NCI-H510A treated with DMSO at 0.1 percent for 48 hours (cell line): ENCODE data around the gene GH1.
"Not testable (repeated sequence)": the region's sequence is repeated elsewhere in the genome, so short reads cannot be mapped to it uniquely, and the experiment has no call there.

Source experiments
- DNase-seq: peaks from one replicate; lab custom pipeline; 2025; lab: John Stamatoyannopoulos, UW

GH1 gene

DNA sequence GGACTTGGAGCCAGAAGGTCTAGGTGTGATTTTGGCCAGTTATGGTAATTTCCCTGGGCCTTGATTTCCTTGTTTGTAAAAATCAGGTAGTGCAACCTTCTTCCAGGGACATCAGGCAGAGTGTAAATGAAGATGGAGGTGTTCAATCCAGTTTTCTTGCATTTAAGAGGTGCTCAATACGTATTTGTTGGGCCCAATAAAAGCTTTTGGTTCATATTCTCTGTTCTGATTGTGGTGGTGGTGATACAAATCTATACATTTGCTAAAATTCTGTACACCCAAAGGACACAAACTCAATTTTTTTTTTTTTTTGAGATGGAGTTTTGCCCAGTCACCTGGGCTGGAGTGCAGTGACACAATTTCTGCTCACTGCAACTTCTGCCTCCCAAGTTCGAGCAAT, 7.5 kb upstream of the GH1 start:
- no peak for DNase-seq

DNA sequence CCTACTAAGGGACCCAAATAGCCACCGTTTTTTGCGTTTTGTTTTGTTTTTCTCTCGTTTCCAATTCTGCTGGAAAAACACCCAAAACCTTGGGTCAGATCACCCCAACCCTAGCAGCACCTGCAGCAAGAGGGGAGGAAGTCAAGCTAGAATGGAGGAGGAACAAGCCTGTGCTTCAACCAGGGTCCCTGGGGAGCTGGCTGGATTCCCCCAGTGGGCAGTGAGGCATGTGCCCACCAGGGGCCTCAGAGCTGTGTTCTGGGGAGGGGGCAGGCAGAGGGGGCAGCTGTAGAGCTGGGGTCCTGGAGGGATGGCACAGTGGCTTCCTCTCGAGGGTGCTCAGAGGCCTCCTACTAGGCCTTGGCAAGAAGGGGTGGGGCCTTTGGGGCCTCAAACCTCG, 7.0 kb upstream of the GH1 start:
- no peak for DNase-seq

- not testable (repeated sequence) for DNase-seq
These were observed 3.8 kb upstream of the GH1 start for GRCh38 chr17:63922402-63922801.

- DNase-seq, result not testable (repeated sequence)
These were observed 2.1 kb upstream of the GH1 start for GRCh38 chr17:63920779-63921178.

DNA sequence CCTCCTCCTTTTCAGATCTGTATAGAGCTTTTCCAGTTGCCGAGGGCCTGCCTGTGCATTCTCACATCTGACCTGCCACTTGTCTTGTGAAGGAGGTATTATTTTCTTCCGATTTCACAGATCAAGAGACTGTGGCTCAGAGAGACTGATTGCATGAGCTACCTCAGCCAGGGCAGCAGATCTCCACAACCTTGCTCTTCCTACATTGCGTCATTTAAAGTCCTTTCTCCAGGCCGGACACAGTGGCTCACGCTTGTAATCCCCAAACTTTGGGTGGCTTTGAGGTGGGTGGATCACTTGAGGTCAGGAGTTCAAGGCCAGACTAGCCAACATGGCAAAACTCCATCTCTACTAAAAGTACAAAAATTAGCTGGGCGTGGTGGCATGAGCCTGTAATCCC, 1.4 kb upstream of the GH1 start:
- not testable (repeated sequence) for DNase-seq

- DNase-seq, result peak; percentile 68
These were observed 678 bp upstream of the GH1 start for GRCh38 chr17:63919311-63919723.

DNA sequence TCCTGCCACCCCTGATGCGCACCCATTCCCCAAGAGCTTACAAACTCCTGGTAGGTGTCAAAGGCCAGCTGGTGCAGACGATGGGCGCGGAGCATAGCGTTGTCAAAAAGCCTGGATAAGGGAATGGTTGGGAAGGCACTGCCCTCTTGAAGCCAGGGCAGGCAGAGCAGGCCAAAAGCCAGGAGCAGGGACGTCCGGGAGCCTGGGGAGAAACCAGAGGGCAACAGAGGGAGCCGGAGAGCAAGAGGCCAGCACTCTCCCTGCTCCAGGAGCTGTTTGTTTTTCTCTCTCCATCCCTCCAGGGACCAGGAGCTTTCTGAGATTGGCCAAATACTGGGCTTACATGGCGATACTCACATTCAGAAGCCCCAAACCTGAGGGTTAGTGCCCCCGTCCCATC, 334 bp downstream of the GH1 start:
- DNase-seq, result no peak

DNA sequence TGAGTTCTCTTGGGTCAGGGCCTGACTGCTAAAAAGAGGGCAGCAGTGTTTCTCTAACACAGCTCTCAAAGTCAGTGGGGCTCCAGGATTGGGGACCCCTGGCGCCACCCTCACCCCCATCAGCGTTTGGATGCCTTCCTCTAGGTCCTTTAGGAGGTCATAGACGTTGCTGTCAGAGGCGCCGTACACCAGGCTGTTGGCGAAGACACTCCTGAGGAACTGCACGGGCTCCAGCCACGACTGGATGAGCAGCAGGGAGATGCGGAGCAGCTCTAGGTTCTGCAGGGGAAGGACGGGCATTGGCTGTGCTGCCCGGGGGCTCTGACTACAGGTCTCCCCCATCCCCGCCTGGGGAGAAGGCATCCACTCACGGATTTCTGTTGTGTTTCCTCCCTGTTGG, 993 bp downstream of the GH1 start:
- DNase-seq, result no peak

- not testable (repeated sequence) for DNase-seq
These were observed 1.4 kb downstream of the GH1 start for GRCh38 chr17:63917206-63917605.

- DNase-seq, result no peak
These were observed 2.0 kb downstream of the GH1 start for GRCh38 chr17:63916566-63917185.

- DNase-seq, result not testable (repeated sequence)
These were observed 2.9 kb downstream of the GH1 start for GRCh38 chr17:63915753-63916152.

- DNase-seq, result no peak
These were observed 4.2 kb downstream of the GH1 start for GRCh38 chr17:63914471-63914870.

DNA sequence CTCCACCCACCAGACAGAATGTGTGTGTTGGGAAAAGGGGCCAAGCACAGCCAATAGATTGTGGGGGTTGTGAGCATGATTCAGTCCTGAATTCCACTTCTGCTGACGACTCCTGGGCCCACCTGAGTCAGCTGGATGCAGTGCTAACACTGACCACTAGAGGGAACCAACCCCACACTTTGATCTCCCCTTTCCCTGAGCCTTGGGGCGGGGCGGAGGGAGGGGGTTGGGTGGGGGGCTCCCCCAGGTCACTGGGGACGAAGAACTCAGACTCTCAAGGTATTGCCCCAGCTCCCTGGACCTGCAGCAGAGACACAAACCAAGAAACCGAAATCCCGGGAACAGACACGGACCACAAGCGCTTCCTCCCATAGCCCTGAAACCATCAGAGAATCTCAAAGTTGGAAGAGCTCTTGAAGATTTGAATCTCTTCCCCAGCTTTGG, 7.0 kb downstream of the GH1 start:
- DNase-seq, result peak; percentile 50

DNA sequence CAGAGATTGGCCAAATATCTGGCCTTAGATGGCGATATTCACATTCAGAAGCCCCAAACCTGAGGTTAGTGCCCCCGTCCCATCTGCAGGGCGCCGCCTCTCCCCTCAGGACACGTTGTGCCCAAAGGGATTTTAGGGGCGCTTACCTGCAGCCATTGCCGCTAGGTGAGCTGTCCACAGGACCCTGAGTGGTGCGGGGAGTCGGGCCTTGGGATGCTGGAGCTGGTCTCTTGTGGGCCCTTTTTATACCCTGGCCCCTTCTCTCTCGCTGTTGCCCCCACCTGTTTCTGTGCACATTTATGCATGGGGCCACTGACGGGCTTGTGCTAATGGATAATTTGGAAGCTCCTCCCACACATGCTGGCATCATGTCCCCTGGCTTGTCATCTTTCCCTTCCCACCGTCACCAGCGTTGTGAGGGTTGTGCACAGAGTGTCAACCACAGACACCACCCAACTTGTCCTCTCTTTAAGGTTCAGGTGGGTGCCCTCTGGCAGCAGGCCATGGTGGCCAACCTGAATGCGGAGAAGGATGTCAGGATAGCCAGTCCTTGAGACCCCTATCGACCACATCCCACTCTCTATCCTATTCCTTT, 7.5 kb downstream of the GH1 start, which contains the start of gene CSHL1:
TSS of gene CSHL1 (minus strand) at position 218 of the 595 bp plus-strand sequence. CDS start at position 156, 62 bp downstream.
- DNase-seq, result no peak

- DNase-seq, result no peak
These were observed 8.5 kb downstream of the GH1 start for GRCh38 chr17:63910096-63910495.

DNA sequence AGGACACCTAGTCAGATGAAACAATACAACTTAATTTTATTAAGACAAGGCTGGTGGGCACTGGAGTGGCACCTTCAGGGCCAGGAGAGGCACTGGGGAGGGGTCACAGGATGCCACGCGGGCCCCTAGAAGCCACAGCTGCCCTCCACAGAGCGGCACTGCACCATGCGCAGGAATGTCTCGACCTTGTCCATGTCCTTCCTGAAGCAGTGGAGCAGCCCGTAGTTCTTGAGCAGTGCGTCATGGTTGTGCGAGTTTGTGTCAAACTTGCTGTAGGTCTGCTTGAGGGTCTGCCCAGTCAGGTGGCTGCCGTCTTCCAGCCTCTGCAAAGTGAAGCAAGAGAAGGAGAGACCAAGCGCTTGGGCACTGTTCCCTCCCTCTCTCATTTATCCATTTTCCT, 9.1 kb downstream of the GH1 start:
- not testable (repeated sequence) for DNase-seq

DNA sequence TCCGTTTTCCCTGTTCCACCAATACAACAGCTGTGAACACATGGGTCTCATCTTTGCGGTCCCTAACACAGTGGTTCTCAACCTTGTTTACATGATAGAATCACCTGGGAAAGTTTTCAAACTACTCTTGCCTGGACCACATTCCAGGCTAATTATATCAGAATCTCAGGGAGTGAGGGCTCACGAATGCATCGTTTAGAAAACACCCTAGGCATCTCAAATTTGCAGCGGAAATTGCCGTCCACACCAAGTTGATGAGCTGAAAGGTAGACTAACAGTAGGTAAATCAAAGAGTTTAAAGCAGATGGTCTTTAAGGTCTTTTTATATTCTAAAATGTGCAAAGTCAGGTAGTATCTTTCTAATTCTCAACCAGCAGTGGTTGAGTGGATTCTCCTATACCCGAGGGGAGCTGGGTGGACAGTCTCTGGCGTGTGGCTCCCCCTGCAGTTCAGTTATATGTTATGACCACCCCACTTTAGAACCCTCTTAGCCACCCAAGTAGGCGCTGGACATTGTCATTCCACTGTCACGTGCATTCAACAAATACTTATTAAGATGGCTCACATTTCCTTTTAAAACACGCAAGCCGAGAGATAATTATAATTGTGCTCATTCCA, 11.4 kb downstream of the GH1 start:
- DNase-seq, result peak; percentile 50

GRCh38 chr17:63904796-63905195, 13.8 kb downstream of the GH1 start:
- not testable (repeated sequence) for DNase-seq

GRCh38 chr17:63903787-63904201, 14.8 kb downstream of the GH1 start:
- peak; percentile 34 for DNase-seq

- DNase-seq, result not testable (repeated sequence)
These were observed 16.7 kb downstream of the GH1 start for GRCh38 chr17:63901971-63902370.

DNA sequence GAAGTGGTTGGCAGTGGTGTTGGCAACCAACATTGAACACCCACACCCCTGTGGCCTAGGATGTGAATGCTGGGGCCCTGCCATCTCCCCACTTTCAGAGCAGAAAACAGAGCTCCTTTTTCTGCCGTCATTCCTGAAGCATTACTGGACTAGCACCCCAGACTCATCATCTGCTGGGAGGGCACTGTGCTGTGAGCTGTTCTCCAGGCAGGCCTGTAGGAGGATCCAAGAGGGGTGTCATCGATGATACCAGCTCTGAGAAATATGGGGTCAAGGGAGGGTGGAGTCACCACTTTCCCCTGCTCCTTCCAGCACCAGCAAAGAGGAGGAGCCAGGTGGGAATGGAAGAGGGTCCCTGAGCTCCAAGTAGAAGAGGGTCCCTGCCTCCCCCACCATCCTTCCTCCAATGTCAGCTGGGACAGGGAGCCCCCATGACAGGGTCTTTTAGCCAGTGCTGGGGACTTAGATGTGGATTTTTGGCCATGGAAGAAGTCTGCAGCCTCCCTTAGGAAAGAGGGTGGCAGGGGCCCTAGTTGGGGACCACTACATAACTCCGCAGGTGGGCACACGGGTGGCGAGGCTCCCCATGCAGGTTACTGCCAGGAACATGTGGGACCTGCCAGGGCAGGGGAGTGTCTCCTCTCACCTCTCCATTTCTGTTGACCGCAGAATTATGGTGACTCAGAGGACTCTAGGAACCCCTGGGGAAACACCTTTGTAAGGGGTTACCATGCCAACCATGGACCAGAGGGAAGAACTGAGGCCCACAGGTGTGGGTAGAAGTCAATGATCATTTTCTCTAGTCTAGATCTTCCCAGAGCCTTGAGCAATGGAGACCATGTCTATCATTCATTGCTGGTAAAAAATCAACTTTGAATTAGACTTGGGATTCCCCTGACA, 19.5 kb downstream of the GH1 start:
- not testable (repeated sequence) for DNase-seq
